ENCODE results near the gene SH3BP5.

Gene SH3BP5

GRCh38 chr3:15269091-15269989 lies 63.0 kb downstream of the SH3BP5 start:
- TF ChIP-seq CTCF (IDR thresholded peaks at IDR 0.05; ENCODE audit: extremely low read depth, insufficient read depth, missing control alignments), result no peak
- in situ Hi-C loops (cut with MboI; ENCODE audit: low pct_unique_long_range_greater_than_20kb, low sequenced_read_pairs, unreplicated experiment), result loop anchor here (25.0 kb wide), 1 partner anchor 293 kb away; no protein-coding TSS in a partner anchor
- DNase-seq (ENCODE audit: low spot score), result peak; percentile 77

GRCh38 chr3:15268033-15268631 lies 64.3 kb downstream of the SH3BP5 start:
- in situ Hi-C loops (cut with MboI; ENCODE audit: low pct_unique_long_range_greater_than_20kb, low sequenced_read_pairs, unreplicated experiment), result loop anchor here (25.0 kb wide), 1 partner anchor 294 kb away; no protein-coding TSS in a partner anchor
- peak; percentile 81 for DNase-seq (ENCODE audit: low spot score)
- TF ChIP-seq CTCF (IDR thresholded peaks at IDR 0.05; ENCODE audit: extremely low read depth, insufficient read depth, missing control alignments), result peak; percentile 97

GRCh38 chr3:15267502-15267901 lies 64.9 kb downstream of the SH3BP5 start:
- in situ Hi-C loops (cut with MboI; ENCODE audit: low pct_unique_long_range_greater_than_20kb, low sequenced_read_pairs, unreplicated experiment), result loop anchor here (25.0 kb wide), 1 partner anchor 295 kb away; no protein-coding TSS in a partner anchor
- no peak for DNase-seq (ENCODE audit: low spot score)
- no peak for TF ChIP-seq CTCF (IDR thresholded peaks at IDR 0.05; ENCODE audit: extremely low read depth, insufficient read depth, missing control alignments)

- TF ChIP-seq CTCF (IDR thresholded peaks at IDR 0.05; ENCODE audit: extremely low read depth, insufficient read depth, missing control alignments), result no peak
- in situ Hi-C loops (cut with MboI; ENCODE audit: low pct_unique_long_range_greater_than_20kb, low sequenced_read_pairs, unreplicated experiment), result loop anchor here (25.0 kb wide), 1 partner anchor 296 kb away; no protein-coding TSS in a partner anchor
- no peak for DNase-seq (ENCODE audit: low spot score)
These were observed 65.6 kb downstream of the SH3BP5 start for GRCh38 chr3:15266510-15267376.

- in situ Hi-C loops (cut with MboI; ENCODE audit: low pct_unique_long_range_greater_than_20kb, low sequenced_read_pairs, unreplicated experiment), result loop anchor here (25.0 kb wide), 1 partner anchor 296 kb away; no protein-coding TSS in a partner anchor
- TF ChIP-seq CTCF (IDR thresholded peaks at IDR 0.05; ENCODE audit: extremely low read depth, insufficient read depth, missing control alignments), result no peak
- DNase-seq (ENCODE audit: low spot score), result no peak
These were observed 66.5 kb downstream of the SH3BP5 start for GRCh38 chr3:15265655-15266509.
